ENCODE data around the gene BLM. TPM values are rescaled to one million over a fixed set of nuclear protein-coding genes. Genes with fewer than 3 reads are reported as not detected.

Gene BLM
- total RNA-seq, 1 experiment from 2014 or later = 41.3 TPM

GRCh38 chr15:90807786-90808086 lies 90.6 kb downstream of the BLM start:
- no peak overlapping the region for H3K27ac ChIP-seq (ENCODE audit: insufficient read length, low read depth, low read length)
- TF ChIP-seq CTCF (conservative IDR thresholded peaks at IDR 0.05) = no peak
- no peaks in the 10 kb centered on the region for H3K4me1 ChIP-seq (ENCODE audit: insufficient read depth, low read length)
- H3K9ac ChIP-seq (ENCODE audit: extremely low read depth, insufficient read length, low read length) = no peak overlapping the region
- H3K9me3 ChIP-seq (ENCODE audit: control insufficient read depth, low read depth, low read length) = no peaks in the 10 kb centered on the region
- WGBS (ENCODE audit: extremely low coverage, insufficient read length, low lambda C conversion rate) = no CpG with 5 or more reads among the region's 2 CpGs
- H3K14ac ChIP-seq (ENCODE audit: insufficient read depth, low read length) = no peak overlapping the region
- H3K4me1 Mint-ChIP-seq = peaks cover 1 to 5% of the 10 kb centered on the region in 2 experiments; a peak in 2 of 4 replicates
- no peak overlapping the region for H2BK5ac ChIP-seq (ENCODE audit: insufficient read length, low read length)
- no peak overlapping the region for H3K27ac Mint-ChIP-seq
- no peak overlapping the region for H4K91ac ChIP-seq (ENCODE audit: insufficient read length, low read depth, low read length)
- no peak overlapping the region for H2AFZ ChIP-seq (ENCODE audit: low read length)
- no peak overlapping the region for H4K8ac ChIP-seq (replicated peaks; ENCODE audit: insufficient read length, low read depth, low read length)
- H2AK5ac ChIP-seq (ENCODE audit: insufficient read length, low read length) = no peak overlapping the region
- H4K5ac ChIP-seq (ENCODE audit: insufficient read length, low read depth, low read length) = no peak overlapping the region
- no peak overlapping the region for H3K4me3 Mint-ChIP-seq
- DNase-seq = no peak
- no peak overlapping the region for H2BK120ac ChIP-seq (ENCODE audit: low read depth, low read length, poor library complexity, severe bottlenecking)
- H3K23ac ChIP-seq (ENCODE audit: insufficient read length, low read depth, low read length) = no peak overlapping the region
- no peaks in the 10 kb centered on the region for H3K27me3 Mint-ChIP-seq (ENCODE audit: low read depth)
- H3K36me3 Mint-ChIP-seq (ENCODE audit: insufficient read depth in 1 of 3, low read depth in 3 of 3) = peaks cover 8 to 71% (median 53%) of the 10 kb centered on the region in 3 experiments; a peak in 6 of 7 replicates
- H2BK20ac ChIP-seq (ENCODE audit: low read depth, low read length, poor library complexity, severe bottlenecking) = no peak overlapping the region
- no peak overlapping the region for H3K4me2 ChIP-seq (ENCODE audit: insufficient read depth, insufficient read length, low read length)
- no peaks in the 10 kb centered on the region for H3K9me3 Mint-ChIP-seq
- no peak overlapping the region for H3K4ac ChIP-seq (ENCODE audit: low read depth, low read length)
- no peaks in the 10 kb centered on the region for H3K27me3 ChIP-seq (ENCODE audit: insufficient read depth, low read length)
- H4K20me1 ChIP-seq (ENCODE audit: control insufficient read depth, insufficient read depth, insufficient read length) = no peaks in the 10 kb centered on the region
- no peak overlapping the region for H3K18ac ChIP-seq (ENCODE audit: insufficient read length, low read depth, low read length)
- no peak overlapping the region for H3K56ac ChIP-seq (ENCODE audit: insufficient read length, low read depth, low read length)
- H2BK12ac ChIP-seq (ENCODE audit: insufficient read length, low read depth, low read length) = no peak overlapping the region
- H2BK15ac ChIP-seq (ENCODE audit: low read depth, low read length) = no peak overlapping the region
- H3K79me2 ChIP-seq (ENCODE audit: insufficient read depth, low read length) = no peaks in the 10 kb centered on the region
- H3T11ph ChIP-seq (ENCODE audit: low read length) = no peak overlapping the region
- no peaks in the 10 kb centered on the region for H3K79me1 ChIP-seq (ENCODE audit: insufficient read depth, low read depth, low read length, poor library complexity, severe bottlenecking)
- no peaks in the 10 kb centered on the region for H3K23me2 ChIP-seq (ENCODE audit: insufficient read length, low read depth, low read length, poor library complexity, severe bottlenecking)

Data from H9 (cell line).